H9 (cell line): ENCODE results near the gene NCOR1. TPM values are rescaled to one million over a fixed set of nuclear protein-coding genes. Genes with fewer than 3 reads are reported as not detected.

ENCODE experiments used
- DNase-seq: peaks from one replicate; pipeline ENCODE4 v3.0.0-alpha.2; 2017
- H2AFZ ChIP-seq: one replicate; pipeline ENCODE4 v1.6.1; 2013; ENCODE audit warnings: mild to moderate bottlenecking, low read length, control low read depth, moderate library complexity
- H2AK5ac ChIP-seq: 2 replicates; pipeline ENCODE4 v1.6.1; 2013; ENCODE audit warnings: low read length, control low read depth, mixed read lengths; ENCODE audit not compliant: insufficient read length
- H2BK120ac ChIP-seq: one replicate; pipeline ENCODE4 v1.6.1; 2013; ENCODE audit warnings: low read depth, mild to moderate bottlenecking, low read length, control low read depth, inconsistent platforms; ENCODE audit not compliant: poor library complexity, severe bottlenecking
- H2BK12ac ChIP-seq: 2 replicates; pipeline ENCODE4 v1.6.1; 2013; ENCODE audit warnings: low read length, control low read depth, mixed read lengths, low read depth; ENCODE audit not compliant: insufficient read length
- H2BK15ac ChIP-seq: 2 replicates; pipeline ENCODE4 v1.6.1; 2013; ENCODE audit warnings: low read depth, low read length, control low read depth
- H2BK20ac ChIP-seq: one replicate; pipeline ENCODE4 v1.6.1; 2013; ENCODE audit warnings: low read depth, mild to moderate bottlenecking, low read length, control low read depth, inconsistent platforms; ENCODE audit not compliant: poor library complexity, severe bottlenecking
- H2BK5ac ChIP-seq: 2 replicates; pipeline ENCODE4 v1.6.1; 2013; ENCODE audit warnings: low read length, control low read depth, mixed read lengths; ENCODE audit not compliant: insufficient read length
- H3K14ac ChIP-seq: 2 replicates; pipeline ENCODE4 v1.6.1; 2013; ENCODE audit warnings: low read length, control low read depth; ENCODE audit not compliant: insufficient read depth
- H3K18ac ChIP-seq: 2 replicates; pipeline ENCODE4 v1.6.1; 2013; ENCODE audit warnings: low read depth, mild to moderate bottlenecking, mixed read lengths, low read length, control low read depth; ENCODE audit not compliant: insufficient read length
- H3K23ac ChIP-seq: 2 replicates; pipeline ENCODE4 v1.6.1; 2013; ENCODE audit warnings: low read length, control low read depth, mixed read lengths, low read depth; ENCODE audit not compliant: insufficient read length
- H3K23me2 ChIP-seq: 2 replicates; pipeline ENCODE4 v1.6.1; 2013; ENCODE audit warnings: low read depth, mild to moderate bottlenecking, mixed read lengths, low read length, control low read depth; ENCODE audit not compliant: insufficient read length, poor library complexity, severe bottlenecking
- H3K27ac ChIP-seq: 2 replicates; pipeline ENCODE4 v1.5.1; 2013; ENCODE audit warnings: low read length, control low read depth, mixed read lengths, low read depth; ENCODE audit not compliant: insufficient read length
- H3K27me3 ChIP-seq: 2 replicates; pipeline ENCODE4 v1.6.1; 2013; ENCODE audit warnings: low read length, control low read depth, inconsistent platforms; ENCODE audit not compliant: insufficient read depth
- H3K4ac ChIP-seq: 2 replicates; pipeline ENCODE4 v1.6.1; 2013; ENCODE audit warnings: low read depth, mild to moderate bottlenecking, control low read depth, inconsistent platforms, low read length, moderate library complexity
- H3K4me1 ChIP-seq: 2 replicates; pipeline ENCODE4 v1.6.1; 2013; ENCODE audit warnings: low read length, control low read depth, inconsistent platforms; ENCODE audit not compliant: insufficient read depth
- H3K4me2 ChIP-seq: 2 replicates; pipeline ENCODE4 v1.6.1; 2013; ENCODE audit warnings: low read length, control low read depth, mixed read lengths; ENCODE audit not compliant: insufficient read length, insufficient read depth
- H3K56ac ChIP-seq: 2 replicates; pipeline ENCODE4 v1.6.1; 2013; ENCODE audit warnings: low read depth, mild to moderate bottlenecking, mixed read lengths, low read length, control low read depth; ENCODE audit not compliant: insufficient read length
- H3K79me1 ChIP-seq: 2 replicates; pipeline ENCODE4 v1.6.1; 2013; ENCODE audit warnings: low read depth, mild to moderate bottlenecking, moderate library complexity, low read length, control low read depth, inconsistent platforms; ENCODE audit not compliant: insufficient read depth, poor library complexity, severe bottlenecking
- H3K79me2 ChIP-seq: 2 replicates; pipeline ENCODE4 v1.6.1; 2013; ENCODE audit warnings: low read length, control low read depth, inconsistent platforms; ENCODE audit not compliant: insufficient read depth
- H3K9ac ChIP-seq: 2 replicates; pipeline ENCODE4 v1.6.1; 2013; ENCODE audit warnings: low read length, control low read depth, mixed read lengths; ENCODE audit not compliant: insufficient read length; ENCODE audit errors: extremely low read depth
- H3K9me3 ChIP-seq: one replicate; pipeline ENCODE4 v1.6.1; 2013; ENCODE audit warnings: low read depth, low read length, inconsistent platforms; ENCODE audit not compliant: control insufficient read depth
- H3T11ph ChIP-seq: one replicate; pipeline ENCODE4 v1.6.1; 2013; ENCODE audit warnings: mild to moderate bottlenecking, low read length, control low read depth, inconsistent platforms
- H4K20me1 ChIP-seq: one replicate; pipeline ENCODE4 v1.6.1; 2013; ENCODE audit not compliant: control insufficient read depth, insufficient read length, insufficient read depth
- H4K5ac ChIP-seq: 2 replicates; pipeline ENCODE4 v1.6.1; 2013; ENCODE audit warnings: low read depth, mild to moderate bottlenecking, mixed read lengths, low read length, control low read depth; ENCODE audit not compliant: insufficient read length
- H4K8ac ChIP-seq: replicated peaks from 2 replicates; pipeline ENCODE4 v1.6.1; 2013; ENCODE audit warnings: low read length, control low read depth, mixed read lengths, low read depth; ENCODE audit not compliant: insufficient read length
- H4K91ac ChIP-seq: 2 replicates; pipeline ENCODE4 v1.6.1; 2013; ENCODE audit warnings: low read depth, mild to moderate bottlenecking, moderate library complexity, mixed read lengths, low read length, control low read depth; ENCODE audit not compliant: insufficient read length
- H3K27ac Mint-ChIP-seq, 3 experiments: 2 replicates in 2 of 3; 3 replicates in 1 of 3; pipeline ENCODE4 v1.8.0; 2020 to 2021; ENCODE audit warnings: mixed read lengths in 3 of 3, mild to moderate bottlenecking in 1 of 3, moderate library complexity in 1 of 3
- H3K27me3 Mint-ChIP-seq: 2 replicates; pipeline ENCODE4 v1.8.0; 2021; ENCODE audit warnings: low read depth, mild to moderate bottlenecking, moderate library complexity, mixed read lengths
- H3K36me3 Mint-ChIP-seq, 3 experiments: 2 replicates in 2 of 3; 3 replicates in 1 of 3; pipeline ENCODE4 v1.8.0; 2020 to 2021; ENCODE audit warnings: low read depth in 3 of 3, mixed read lengths in 3 of 3; ENCODE audit not compliant: insufficient read depth in 1 of 3
- H3K4me1 Mint-ChIP-seq, 2 experiments: 2 replicates each; pipeline ENCODE4 v1.8.0; 2020; ENCODE audit warnings: mixed read lengths in 2 of 2
- H3K4me3 Mint-ChIP-seq, 2 experiments: 2 replicates in 1 of 2; 3 replicates in 1 of 2; pipeline ENCODE4 v1.8.0; 2020 to 2021; ENCODE audit warnings: mild to moderate bottlenecking in 2 of 2, mixed read lengths in 2 of 2, moderate library complexity in 1 of 2
- H3K9me3 Mint-ChIP-seq, 2 experiments: 2 replicates in 1 of 2; 3 replicates in 1 of 2; pipeline ENCODE4 v1.8.0; 2020; ENCODE audit warnings: mild to moderate bottlenecking in 2 of 2, mixed read lengths in 2 of 2, moderate library complexity in 1 of 2
- WGBS: extraction: QIAGEN DNeasy Blood & Tissue Kit; methylation state at CpG from one replicate; pipeline ENCODE4 v1.1.7; 2013; ENCODE audit warnings: missing lambda C conversion rate, low lambda C conversion rate, mixed read lengths; ENCODE audit not compliant: insufficient read length; ENCODE audit errors: extremely low coverage; 5-methylcytosine and 5-hydroxymethylcytosine counted together
- total RNA-seq: library from RNA; stranded (reverse); gene quantifications from 2 replicates; pipeline ENCODE4 v1.2.1, GENCODE V29; 2021
- TF ChIP-seq, protein P1 (sequence below): fragments of 200-600 bp; sonication (generic); conservative IDR thresholded peaks from 3 replicates; pipeline ENCODE4 v1.8.0; 2021; ENCODE audit warnings: antibody characterized with exemption, mild to moderate bottlenecking

The NCOR1 gene
- total RNA-seq, 1 experiment from 2014 or later = 119 TPM

DNA sequence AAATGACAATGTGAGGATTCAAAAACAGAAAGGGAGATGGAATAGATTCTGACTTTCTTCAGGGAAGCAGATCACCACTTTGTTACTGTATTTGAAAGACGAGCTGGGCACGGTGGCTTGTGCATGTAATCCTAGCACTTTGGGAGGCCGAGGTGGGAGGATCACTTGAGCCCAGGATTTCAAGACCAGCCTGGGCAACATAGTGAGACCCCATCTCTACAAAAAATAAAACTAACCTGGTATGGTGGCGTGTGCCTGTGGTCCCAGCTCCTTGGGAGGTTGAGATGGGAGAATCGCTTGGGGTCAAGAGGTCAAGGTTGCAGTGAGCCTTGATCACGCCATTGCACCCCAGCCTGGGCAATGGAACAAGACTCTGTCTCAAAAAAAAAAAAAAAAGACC is 35.7 kb upstream of the NCOR1 start:
- Histone ChIP-seq H3K4me2 (no peak overlapping the region), H3K79me1 (no peaks in the 10 kb centered on the region), H3K9me3 (no peaks in the 10 kb centered on the region), H3K23me2 (no peaks in the 10 kb centered on the region), H3K4ac (no peak overlapping the region), H2BK15ac (no peak overlapping the region), H3K18ac (no peak overlapping the region), H2BK120ac (no peak overlapping the region), H4K20me1 (no peaks in the 10 kb centered on the region), H4K91ac (no peak overlapping the region), H3K27ac (no peak overlapping the region), H3K27me3 (no peaks in the 10 kb centered on the region), H3K4me1 (peaks cover 7% of the 10 kb centered on the region), H4K8ac (no peak overlapping the region), H3K9ac (no peak overlapping the region), H2BK20ac (no peak overlapping the region), H2AK5ac (no peak overlapping the region), H2BK5ac (no peak overlapping the region), H3K14ac (no peak overlapping the region), H4K5ac (no peak overlapping the region), H3K23ac (no peak overlapping the region), H3K79me2 (no peaks in the 10 kb centered on the region), H3T11ph (no peak overlapping the region), H2BK12ac (no peak overlapping the region), H3K56ac (no peak overlapping the region), H2AFZ (no peak overlapping the region)
- peak overlapping the region in 1 of 3 experiments; percentile 30; a peak in 1 of 7 replicates for H3K27ac Mint-ChIP-seq
- TF ChIP-seq, protein P1, sequence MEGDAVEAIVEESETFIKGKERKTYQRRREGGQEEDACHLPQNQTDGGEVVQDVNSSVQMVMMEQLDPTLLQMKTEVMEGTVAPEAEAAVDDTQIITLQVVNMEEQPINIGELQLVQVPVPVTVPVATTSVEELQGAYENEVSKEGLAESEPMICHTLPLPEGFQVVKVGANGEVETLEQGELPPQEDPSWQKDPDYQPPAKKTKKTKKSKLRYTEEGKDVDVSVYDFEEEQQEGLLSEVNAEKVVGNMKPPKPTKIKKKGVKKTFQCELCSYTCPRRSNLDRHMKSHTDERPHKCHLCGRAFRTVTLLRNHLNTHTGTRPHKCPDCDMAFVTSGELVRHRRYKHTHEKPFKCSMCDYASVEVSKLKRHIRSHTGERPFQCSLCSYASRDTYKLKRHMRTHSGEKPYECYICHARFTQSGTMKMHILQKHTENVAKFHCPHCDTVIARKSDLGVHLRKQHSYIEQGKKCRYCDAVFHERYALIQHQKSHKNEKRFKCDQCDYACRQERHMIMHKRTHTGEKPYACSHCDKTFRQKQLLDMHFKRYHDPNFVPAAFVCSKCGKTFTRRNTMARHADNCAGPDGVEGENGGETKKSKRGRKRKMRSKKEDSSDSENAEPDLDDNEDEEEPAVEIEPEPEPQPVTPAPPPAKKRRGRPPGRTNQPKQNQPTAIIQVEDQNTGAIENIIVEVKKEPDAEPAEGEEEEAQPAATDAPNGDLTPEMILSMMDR = no peak
- peaks cover 3 to 16% (median 16%) of the 10 kb centered on the region in 3 experiments; a peak in 6 of 7 replicates for H3K36me3 Mint-ChIP-seq
- no CpG with 5 or more reads among the region's 6 CpGs for WGBS
- peaks cover 13 to 16% of the 10 kb centered on the region in 2 experiments for H3K4me1 Mint-ChIP-seq
- DNase-seq = no peak
- H3K9me3 Mint-ChIP-seq = no peaks in the 10 kb centered on the region; a peak in 1 of 5 replicates
- no peak overlapping the region for H3K4me3 Mint-ChIP-seq
- no peaks in the 10 kb centered on the region for H3K27me3 Mint-ChIP-seq
